ENCODE results near the gene PLPPR1.
A peak's percentile ranks its signal among the peaks of the same experiment; 100 is the strongest.

The PLPPR1 gene

DNA sequence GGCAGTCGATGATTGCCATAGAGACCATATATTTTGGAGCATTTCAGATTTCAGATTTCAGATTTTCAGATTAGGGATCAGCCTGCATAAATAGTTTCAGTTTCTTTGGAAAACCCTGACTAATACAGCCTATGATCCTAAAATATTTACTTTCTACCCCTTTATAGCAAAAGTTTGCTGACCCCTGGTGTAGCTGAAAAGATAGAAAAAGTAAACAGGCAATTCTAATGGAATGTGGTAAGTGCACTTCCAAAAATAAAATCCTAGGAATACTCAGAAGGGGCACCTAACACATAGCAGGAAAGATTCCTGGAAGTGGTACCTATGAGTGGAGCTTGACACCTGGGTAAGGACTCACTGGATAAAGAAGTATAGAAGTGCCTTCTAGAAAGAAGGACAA, 321.8 kb downstream of the PLPPR1 start:
- DNase-seq (ENCODE audit: low read depth) = no peak

DNA sequence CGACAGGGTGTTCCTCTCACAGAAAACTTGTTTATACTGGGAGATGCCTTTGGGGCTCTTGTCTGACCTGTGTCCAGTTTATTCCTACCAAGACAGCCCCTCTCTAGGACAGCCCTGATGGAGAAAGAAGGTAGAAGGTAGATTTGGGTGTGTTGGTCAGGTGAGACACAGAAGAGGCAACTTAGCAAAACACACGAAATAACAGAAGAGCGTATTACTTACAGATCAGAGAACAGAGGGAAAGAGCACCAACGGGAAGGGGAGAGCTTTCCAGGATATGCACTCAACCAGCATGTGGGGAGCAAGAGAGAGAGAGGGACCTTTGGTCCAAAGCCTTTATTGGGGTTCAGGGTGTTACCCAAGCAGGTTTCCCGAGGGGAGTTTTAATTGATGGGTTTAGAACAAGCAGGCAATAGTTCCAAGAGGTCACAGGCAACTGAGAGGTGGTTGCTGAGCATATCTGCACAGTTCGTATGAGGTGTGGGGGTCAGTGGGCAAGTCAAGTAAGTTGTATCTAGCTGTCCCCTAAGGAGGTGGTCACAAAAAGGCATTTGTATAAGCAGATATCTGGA, 324.5 kb downstream of the PLPPR1 start:
- no peak for DNase-seq (ENCODE audit: low read depth)

DNA sequence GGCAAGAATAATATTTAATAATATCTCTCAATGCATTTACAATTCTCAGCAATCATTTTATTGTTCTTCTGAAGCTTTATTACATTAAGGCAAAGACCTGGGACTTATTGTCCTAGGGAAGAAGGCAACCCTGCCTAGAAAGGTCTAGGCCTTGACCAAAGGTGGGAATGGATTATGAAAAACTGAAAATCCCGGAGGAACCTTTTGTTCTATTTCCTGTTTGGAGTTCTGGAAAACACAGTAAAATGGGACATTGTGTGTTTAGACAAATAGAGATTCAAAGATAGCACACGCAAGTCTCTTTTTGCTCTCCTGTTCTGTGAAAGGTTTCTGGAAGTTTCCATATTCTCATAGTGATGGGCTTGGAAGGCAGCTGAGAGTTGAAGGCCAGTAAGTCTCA, 325.2 kb downstream of the PLPPR1 start:
- DNase-seq (ENCODE audit: low read depth) = no peak

DNA sequence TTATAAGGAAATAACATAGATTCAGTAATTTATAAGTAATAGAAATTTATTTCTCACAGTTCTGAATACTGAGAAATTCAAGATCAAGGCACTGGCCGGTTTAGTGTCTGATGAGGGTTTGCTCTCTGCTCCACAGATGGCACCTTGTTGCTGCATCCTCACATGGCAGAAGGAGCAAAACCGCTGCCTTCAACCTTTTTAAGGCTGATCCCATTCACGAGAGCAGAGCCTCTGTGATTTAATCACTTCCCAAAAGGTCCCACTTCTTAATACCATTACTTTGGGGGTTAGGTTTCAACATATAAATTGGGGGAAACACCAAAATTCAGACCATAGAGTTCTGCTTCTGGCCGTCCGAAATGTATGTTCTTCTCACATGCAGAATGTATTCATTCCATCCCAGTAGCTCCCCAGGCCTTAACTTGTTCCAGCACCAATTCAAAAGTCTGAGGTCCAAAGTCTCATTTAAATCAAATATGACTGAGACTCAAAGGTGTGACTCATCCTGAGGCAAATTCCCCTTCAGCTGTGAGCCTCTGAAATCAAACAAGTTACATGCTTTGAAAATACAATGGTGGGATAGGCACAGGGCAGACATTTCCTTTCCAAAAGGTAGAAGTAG, 325.7 kb downstream of the PLPPR1 start:
- no peak for DNase-seq (ENCODE audit: low read depth)

DNA sequence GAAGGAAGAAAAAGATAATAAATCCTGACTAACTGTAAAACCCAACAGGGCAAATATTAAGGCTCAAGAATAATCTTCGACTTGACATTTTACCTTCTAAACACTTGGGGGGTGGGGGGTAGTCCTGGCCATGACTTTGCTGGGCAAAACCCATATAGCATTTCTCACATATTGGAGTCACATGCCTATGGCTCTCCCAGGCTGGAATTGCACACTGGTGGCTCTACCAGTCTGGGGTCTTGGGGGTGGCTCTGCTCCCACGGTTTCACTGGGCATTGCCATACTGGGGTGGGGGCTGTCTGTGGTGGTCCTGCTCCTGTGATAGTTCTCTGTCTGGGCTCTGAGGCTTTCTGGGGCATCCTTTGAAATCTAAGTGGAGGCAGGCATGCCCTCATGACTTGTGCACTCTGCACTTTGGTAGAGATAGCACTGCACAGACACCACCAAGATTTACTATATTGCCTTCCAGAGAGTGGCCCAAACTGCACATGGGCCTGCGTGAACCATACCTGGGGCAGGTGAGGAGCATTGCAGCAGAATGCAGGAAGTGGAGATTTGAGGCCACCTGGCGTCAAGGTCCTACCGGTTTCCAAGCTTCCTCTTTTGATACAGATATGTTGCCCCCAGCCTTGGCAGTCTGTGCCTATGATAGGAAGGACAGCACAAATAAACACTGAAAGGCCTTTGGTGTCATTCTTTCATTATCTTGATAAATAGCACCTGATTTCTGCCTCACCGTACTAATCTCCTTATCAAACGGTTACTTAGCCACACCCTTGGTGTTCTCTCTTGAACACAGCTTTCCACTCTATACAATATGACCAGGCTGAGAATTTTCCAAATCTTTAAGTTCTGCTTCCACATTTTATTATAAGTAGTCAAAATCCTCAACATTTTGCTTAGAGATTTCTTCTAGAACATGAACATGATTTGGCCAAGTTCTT, 326.5 kb downstream of the PLPPR1 start:
- no peak for DNase-seq (ENCODE audit: low read depth)

DNA sequence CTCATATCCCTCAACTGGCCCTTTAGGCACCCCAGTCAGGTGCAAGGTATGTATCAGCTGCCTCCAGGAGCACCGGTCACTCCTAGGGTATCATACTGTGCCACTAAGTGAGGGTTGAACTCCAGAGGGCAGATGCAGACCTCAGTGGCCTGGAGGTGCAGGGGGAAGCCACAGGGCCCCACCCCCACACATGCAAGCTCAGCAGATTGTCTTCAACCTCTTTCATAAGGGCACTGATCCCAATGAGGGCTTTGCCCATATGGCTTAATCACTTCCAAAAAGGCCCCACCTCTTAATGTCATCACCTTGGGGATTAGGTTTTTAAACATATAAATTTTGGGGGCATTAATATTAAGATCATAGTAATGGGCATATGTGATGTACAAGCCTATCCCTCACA, 328.1 kb downstream of the PLPPR1 start:
- DNase-seq (ENCODE audit: low read depth) = no peak

DNA sequence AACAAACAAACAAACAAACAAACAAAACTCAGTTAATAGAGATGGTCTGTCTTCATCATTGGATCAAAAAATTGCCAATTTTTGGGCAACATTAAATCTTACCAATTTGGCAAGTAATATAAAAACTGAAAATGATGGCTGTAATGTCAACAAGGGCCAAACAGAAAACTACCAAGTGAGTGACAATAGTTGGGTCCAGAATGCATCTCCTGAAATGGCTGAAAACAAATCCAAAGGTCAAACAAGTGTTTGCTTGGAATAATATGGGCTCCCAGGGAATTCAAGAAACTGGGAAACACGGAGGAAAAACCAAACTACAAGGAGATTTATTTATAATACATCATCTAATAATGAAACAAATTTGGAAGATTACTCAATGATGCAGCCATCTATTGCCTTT, 331.2 kb downstream of the PLPPR1 start:
- no peak for DNase-seq (ENCODE audit: low read depth)

DNA sequence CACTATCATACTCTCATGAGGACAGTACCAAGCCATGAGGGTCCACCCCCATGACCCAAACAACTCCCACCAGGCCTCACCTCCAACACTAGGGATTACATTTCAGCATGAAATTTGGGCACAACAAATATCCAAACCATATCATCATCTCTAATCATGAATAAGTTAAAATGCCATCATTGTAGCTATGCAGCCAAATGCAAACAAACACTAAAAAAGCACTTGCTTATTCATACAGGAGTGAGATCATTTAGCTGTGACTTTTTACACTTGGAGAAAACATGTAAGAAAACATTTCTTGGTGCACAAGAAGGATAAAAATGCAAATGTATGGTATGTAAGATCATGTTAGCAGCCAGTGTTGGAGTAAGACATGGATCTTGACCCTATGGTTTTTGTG, 332.1 kb downstream of the PLPPR1 start:
- DNase-seq (ENCODE audit: low read depth) = no peak

DNA sequence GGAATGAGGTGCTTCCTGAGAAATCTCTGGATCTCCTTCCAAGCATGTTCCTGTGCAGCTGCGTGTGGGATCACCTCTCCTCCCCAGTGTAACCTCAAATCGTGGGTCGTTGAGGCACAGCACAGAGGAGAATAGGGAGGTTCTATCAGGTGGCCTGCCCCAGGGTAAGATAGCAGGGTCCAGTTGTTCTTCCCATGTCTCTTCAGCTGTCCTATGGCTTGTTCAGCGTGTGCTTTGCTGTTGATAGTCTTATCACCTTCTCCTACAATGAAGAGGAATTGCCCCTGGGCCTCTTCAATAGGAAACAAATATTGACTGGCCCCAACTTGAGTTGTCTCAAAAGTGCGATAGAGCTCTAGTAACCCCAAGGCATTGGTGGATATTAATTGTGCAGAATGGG, 333.9 kb downstream of the PLPPR1 start:
- no peak for DNase-seq (ENCODE audit: low read depth)

DNA sequence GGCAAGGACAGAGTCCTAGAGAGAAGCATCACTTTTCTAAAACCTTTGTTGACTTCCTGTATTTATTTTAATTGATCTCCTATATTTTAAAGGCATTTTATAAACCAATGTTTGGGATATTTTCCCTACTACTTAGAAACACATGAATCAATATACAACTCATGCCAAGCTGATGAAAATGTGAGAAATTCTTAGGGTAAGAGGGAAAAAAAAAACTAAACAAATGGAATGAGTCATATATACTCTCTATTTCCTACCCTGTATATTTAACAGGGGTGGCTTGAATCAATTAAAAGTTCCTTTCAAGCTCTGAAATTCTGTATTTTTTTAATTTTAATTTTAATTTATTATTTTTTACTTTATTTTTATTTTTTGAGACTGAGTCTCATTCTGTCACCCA, 336.7 kb downstream of the PLPPR1 start:
- peak; percentile 41 for DNase-seq (ENCODE audit: low read depth)

DNA sequence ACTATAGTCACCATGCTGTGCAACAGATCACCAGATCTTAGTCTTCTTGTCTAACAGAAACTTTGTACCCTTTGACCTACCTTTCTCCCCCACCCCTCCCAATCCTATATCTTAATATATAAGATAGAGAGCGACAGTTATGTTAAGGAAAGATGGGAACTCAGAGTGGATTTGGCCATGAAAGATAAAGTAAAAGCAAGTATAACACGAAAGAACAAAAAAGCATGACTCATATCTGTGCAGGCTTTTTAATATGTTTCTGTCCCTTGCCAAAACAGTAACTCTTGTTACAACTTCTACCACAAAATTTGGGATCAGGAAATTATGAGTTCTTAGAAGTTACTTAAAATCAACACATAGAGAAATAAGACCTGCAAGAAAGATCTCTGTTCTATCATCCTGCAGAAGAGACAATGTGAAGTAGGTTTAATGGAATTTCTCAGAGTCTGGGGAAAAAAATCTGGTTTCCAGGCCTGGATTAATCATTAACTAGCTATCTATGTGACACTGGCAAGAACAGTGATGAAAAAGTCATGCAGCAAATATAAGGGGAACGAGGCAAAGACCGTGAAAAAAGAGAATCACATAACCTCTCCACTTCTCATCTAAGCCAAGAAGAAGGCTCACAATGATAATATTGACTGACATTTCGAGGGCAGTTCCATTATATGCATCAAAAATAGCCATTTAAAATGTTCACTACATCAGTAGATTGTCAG, 337.7 kb downstream of the PLPPR1 start:
- DNase-seq (ENCODE audit: low read depth) = peak; percentile 33

DNA sequence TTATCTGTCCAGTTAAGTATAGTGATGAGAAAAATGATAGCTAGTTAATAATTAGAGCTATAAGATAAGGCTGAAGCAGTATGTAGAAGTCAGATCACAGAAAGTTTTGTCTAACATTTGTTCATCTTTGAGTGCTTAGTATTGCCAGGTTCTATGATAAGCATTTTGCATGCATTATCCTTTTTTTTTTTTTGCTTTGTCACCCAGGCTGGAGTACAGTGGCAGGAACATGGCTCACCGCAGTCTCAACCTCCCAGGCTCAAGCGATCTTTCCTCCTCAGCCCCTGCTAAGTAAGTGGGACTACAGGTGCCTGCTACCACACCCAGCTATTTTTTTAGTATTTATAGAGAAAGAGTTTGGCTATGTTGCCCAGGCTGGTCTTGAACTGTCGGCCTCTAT, 338.8 kb downstream of the PLPPR1 start:
- no peak for DNase-seq (ENCODE audit: low read depth)

DNA sequence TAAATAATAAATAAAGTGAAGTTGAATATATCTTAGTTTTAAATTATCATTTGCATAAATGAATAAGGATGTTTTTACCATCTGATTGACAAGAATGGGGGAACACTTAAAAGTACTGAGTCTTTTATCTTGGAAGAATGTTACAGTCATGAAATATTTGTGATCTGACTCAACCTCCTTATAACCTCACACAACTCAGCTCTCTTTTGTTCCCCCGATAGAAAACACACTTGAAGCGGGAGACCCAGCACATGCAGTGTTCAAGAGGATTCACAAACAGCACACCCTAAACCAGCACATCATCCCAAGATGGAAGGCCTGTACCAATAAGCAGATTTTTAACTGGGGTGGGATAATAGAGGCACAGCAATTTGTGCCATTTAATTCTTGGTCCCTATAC, 340.8 kb downstream of the PLPPR1 start:
- peak; percentile 41 for DNase-seq (ENCODE audit: low read depth)

DNA sequence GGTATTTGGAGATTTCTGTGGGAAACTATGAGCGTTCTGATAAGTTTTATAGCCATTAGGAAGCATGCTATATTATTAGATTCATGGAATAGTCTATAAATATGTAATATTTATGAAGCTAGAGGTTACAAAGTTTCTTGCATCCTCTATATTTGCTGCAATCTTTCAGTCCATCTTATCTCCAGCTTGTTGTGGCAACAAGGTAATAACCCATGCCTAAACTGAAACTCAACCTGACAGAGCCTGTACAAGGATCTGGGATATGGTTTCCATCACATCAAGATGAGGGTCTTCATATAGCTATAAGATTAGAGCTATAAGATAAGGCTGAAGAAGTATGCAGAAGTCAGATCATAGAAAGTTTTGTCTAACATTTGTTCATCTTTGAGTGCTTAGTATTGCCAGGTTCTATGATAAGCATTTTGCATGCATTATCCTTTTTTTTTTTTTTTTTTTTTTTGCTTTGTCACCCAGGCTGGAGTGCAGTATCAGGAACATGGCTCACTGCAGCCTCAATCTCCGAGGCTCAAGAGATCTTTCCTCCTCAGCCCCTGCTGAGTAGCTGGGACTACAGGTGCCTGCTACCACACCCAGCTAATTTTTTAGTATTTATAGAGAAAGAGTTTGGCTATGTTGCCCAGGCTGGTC, 341.5 kb downstream of the PLPPR1 start:
- DNase-seq (ENCODE audit: low read depth) = no peak

DNA sequence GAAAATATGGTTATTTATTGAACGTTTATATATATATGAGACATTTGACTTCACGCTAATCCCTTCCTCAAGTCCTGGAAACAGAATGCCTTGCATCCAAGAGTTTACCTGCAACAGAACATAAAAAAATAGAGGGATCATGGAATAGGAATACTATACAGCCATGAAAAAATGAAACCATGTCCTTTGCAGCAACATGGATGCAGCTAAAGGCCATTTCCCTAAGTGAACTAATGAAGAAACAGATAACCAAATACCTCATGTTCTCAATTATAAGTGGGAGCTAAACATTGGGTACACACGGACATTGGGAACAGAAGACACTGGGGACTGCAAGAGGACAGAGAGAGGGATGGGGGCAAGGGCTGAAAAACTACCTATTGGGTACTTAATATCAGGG, 343.3 kb downstream of the PLPPR1 start:
- no peak for DNase-seq (ENCODE audit: low read depth)

DNA sequence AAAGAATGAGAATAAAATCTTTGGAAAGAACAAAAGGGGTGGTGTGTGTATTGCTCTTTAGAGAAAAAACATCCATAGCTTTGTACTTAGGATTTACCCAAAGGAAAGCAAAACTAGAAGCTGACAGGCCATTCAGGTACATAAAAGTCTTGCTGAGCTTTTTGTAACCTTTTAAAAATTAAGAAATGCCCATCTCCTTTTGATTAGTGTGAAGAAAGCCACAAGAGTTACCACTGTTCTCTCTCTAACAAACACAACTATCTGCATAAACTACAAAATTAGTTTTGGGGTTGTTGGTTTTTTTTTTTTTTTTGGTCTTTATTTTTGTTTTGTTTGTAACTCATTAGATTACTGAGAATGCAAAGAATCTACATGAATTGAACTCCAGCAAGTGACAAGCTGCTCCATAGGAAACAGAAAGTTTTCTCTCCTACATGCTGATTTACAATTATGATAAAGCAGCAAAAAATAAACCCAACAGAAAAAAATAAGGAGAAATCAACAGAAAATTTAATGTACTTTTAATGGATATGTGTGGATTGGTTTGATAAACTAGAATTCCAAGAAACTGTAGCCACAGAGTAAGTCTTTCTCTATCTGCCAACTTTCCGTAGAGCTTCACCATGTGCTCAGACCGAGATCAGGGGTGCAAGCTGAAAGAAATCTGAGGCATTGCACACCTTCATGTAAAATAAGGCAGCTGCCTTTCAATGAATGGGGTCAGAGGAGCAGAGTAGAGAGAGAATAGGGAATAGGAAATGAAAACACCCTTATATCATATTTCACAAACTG, 344.0 kb downstream of the PLPPR1 start:
- DNase-seq (ENCODE audit: low read depth) = no peak

All from EH (cell line).